ENCODE measurements around the gene CFAP45.

The CFAP45 gene

GRCh38 chr1:159881622-159882526, 18.1 kb downstream of the CFAP45 start:
- in situ Hi-C loops (cut with MboI; ENCODE audit: low sequenced_read_pairs): loop anchor here (25.0 kb wide), 1 partner anchor 95 kb away; the partner anchor contains the start of gene DUSP23

GRCh38 chr1:159880430-159880829, 19.5 kb downstream of the CFAP45 start:
- in situ Hi-C loops (cut with MboI; ENCODE audit: low sequenced_read_pairs): loop anchor here (25.0 kb wide), 1 partner anchor 93 kb away; the partner anchor contains the start of gene DUSP23

GRCh38 chr1:159879977-159880376, 20.0 kb downstream of the CFAP45 start:
- in situ Hi-C loops (cut with MboI; ENCODE audit: low sequenced_read_pairs): loop anchor here (25.0 kb wide), 1 partner anchor 93 kb away; the partner anchor contains the start of gene DUSP23

- in situ Hi-C loops (cut with MboI; ENCODE audit: low sequenced_read_pairs): loop anchor here (25.0 kb wide), 1 partner anchor 92 kb away; the partner anchor contains the start of gene DUSP23
These were observed 20.8 kb downstream of the CFAP45 start for GRCh38 chr1:159879136-159879535.

- in situ Hi-C loops (cut with MboI; ENCODE audit: low sequenced_read_pairs): loop anchor here (25.0 kb wide), 1 partner anchor 91 kb away; the partner anchor contains the start of gene DUSP23
These were observed 22.1 kb downstream of the CFAP45 start for GRCh38 chr1:159877695-159878444.

- in situ Hi-C loops (cut with MboI; ENCODE audit: low sequenced_read_pairs): no loop called here
These were observed 26.3 kb downstream of the CFAP45 start for GRCh38 chr1:159873530-159874143.

GRCh38 chr1:159872891-159873290, 27.1 kb downstream of the CFAP45 start:
- in situ Hi-C loops (cut with MboI; ENCODE audit: low sequenced_read_pairs): no loop called here

- in situ Hi-C loops (cut with MboI; ENCODE audit: low sequenced_read_pairs): no loop called here
These were observed 29.3 kb downstream of the CFAP45 start for GRCh38 chr1:159870704-159871103.

- in situ Hi-C loops (cut with MboI; ENCODE audit: low sequenced_read_pairs): no loop called here
These were observed 30.4 kb downstream of the CFAP45 start for GRCh38 chr1:159869607-159870006.

GRCh38 chr1:159869173-159869572, 30.8 kb downstream of the CFAP45 start:
- in situ Hi-C loops (cut with MboI; ENCODE audit: low sequenced_read_pairs): no loop called here

GRCh38 chr1:159868766-159869165, 31.2 kb downstream of the CFAP45 start:
- in situ Hi-C loops (cut with MboI; ENCODE audit: low sequenced_read_pairs): no loop called here

- in situ Hi-C loops (cut with MboI; ENCODE audit: low sequenced_read_pairs): no loop called here
These were observed 32.3 kb downstream of the CFAP45 start for GRCh38 chr1:159867664-159868026.

GRCh38 chr1:159866905-159867663, 32.9 kb downstream of the CFAP45 start:
- in situ Hi-C loops (cut with MboI; ENCODE audit: low sequenced_read_pairs): no loop called here

- in situ Hi-C loops (cut with MboI; ENCODE audit: low sequenced_read_pairs): no loop called here
These were observed 33.9 kb downstream of the CFAP45 start for GRCh38 chr1:159866066-159866465.

- in situ Hi-C loops (cut with MboI; ENCODE audit: low sequenced_read_pairs): no loop called here
These were observed 35.7 kb downstream of the CFAP45 start for GRCh38 chr1:159864262-159864661.

- in situ Hi-C loops (cut with MboI; ENCODE audit: low sequenced_read_pairs): no loop called here
These were observed 37.4 kb downstream of the CFAP45 start, which contains the start of gene VSIG8 for GRCh38 chr1:159862557-159862956. Gene VSIG8 (minus strand): TSS chr1:159862657. CDS start chr1:159862521, 136 bp downstream.

GRCh38 chr1:159862031-159862430, 37.9 kb downstream of the CFAP45 start:
- in situ Hi-C loops (cut with MboI; ENCODE audit: low sequenced_read_pairs): no loop called here

GRCh38 chr1:159861218-159861617, 38.7 kb downstream of the CFAP45 start:
- in situ Hi-C loops (cut with MboI; ENCODE audit: low sequenced_read_pairs): no loop called here

GRCh38 chr1:159860456-159860855, 39.5 kb downstream of the CFAP45 start:
- in situ Hi-C loops (cut with MboI; ENCODE audit: low sequenced_read_pairs): no loop called here

- in situ Hi-C loops (cut with MboI; ENCODE audit: low sequenced_read_pairs): no loop called here
These were observed 40.1 kb downstream of the CFAP45 start for GRCh38 chr1:159859767-159860322.
